ENCODE measurements around the gene RASL12. TPM values are rescaled to one million over a fixed set of nuclear protein-coding genes. Genes with fewer than 3 reads are reported as not detected.
A peak's percentile ranks its signal among the peaks of the same experiment; 100 is the strongest.

Gene RASL12
- total RNA-seq, 1 donor from 2014 or later = 20.2 TPM

DNA sequence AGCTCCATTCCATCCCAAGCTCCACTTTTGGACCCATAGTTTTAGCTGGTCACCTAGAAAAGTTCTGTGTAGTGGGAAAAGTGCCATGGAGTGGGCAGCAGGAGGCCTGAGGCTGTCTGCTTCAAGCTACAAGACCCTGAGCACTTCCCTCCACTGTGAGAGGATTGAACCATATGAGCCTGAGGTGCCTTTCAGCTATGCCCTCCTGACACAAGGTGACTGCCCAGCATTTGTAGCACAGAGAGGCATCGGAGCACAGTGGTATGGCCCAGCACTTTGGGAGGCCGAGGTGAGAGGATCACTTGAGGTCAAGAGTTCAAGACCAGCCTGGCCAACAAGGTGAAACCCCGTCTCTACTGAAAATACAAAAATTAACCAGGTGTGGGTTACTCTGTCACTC lies 4.8 kb upstream of the RASL12 start:
- Histone ChIP-seq H3K36me3 (no peaks in the 10 kb centered on the region), H3K9me3 (no peaks in the 10 kb centered on the region), H3K4me3 (no peak overlapping the region), H3K27me3 (peaks cover 4% of the 10 kb centered on the region), H3K27ac (no peak overlapping the region), H3K4me1 (peaks cover 17% of the 10 kb centered on the region)
- TF ChIP-seq, protein P1, sequence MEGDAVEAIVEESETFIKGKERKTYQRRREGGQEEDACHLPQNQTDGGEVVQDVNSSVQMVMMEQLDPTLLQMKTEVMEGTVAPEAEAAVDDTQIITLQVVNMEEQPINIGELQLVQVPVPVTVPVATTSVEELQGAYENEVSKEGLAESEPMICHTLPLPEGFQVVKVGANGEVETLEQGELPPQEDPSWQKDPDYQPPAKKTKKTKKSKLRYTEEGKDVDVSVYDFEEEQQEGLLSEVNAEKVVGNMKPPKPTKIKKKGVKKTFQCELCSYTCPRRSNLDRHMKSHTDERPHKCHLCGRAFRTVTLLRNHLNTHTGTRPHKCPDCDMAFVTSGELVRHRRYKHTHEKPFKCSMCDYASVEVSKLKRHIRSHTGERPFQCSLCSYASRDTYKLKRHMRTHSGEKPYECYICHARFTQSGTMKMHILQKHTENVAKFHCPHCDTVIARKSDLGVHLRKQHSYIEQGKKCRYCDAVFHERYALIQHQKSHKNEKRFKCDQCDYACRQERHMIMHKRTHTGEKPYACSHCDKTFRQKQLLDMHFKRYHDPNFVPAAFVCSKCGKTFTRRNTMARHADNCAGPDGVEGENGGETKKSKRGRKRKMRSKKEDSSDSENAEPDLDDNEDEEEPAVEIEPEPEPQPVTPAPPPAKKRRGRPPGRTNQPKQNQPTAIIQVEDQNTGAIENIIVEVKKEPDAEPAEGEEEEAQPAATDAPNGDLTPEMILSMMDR (IDR thresholded peaks at IDR 0.05) = no peak
- intact Hi-C loops (cut with DNase I) = no loop called here
- ATAC-seq (no peak), DNase-seq (no peak)

DNA sequence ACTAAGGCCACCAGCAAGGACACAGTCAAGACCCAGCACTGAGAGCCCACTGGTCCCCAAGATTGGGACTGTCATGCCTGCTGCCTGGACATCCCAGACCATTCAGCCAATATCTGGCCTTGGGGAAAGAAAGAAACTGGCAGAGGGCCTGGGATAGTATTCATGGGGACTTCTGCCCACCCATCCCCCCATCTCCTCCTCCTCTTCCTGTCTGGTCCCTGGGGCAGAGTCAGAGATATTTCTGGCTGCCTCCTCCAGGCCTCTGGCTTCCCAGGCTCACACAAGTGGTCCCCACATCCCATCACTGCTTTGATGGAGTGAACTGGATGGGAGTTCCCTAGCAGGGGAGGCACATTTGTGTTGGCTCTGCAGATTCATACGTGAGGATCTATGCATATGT lies 4.2 kb upstream of the RASL12 start:
- ATAC-seq (no peak), DNase-seq (no peak)
- peaks cover 17% of the 10 kb centered on the region for H3K4me1 ChIP-seq
- intact Hi-C loops (cut with DNase I) = no loop called here
- H3K4me3 ChIP-seq = no peak overlapping the region
- H3K36me3 ChIP-seq = no peaks in the 10 kb centered on the region
- H3K27me3 ChIP-seq = peaks cover 9% of the 10 kb centered on the region
- H3K27ac ChIP-seq = no peak overlapping the region
- TF ChIP-seq, protein P1 (IDR thresholded peaks at IDR 0.05) = no peak
- H3K9me3 ChIP-seq = no peaks in the 10 kb centered on the region

DNA sequence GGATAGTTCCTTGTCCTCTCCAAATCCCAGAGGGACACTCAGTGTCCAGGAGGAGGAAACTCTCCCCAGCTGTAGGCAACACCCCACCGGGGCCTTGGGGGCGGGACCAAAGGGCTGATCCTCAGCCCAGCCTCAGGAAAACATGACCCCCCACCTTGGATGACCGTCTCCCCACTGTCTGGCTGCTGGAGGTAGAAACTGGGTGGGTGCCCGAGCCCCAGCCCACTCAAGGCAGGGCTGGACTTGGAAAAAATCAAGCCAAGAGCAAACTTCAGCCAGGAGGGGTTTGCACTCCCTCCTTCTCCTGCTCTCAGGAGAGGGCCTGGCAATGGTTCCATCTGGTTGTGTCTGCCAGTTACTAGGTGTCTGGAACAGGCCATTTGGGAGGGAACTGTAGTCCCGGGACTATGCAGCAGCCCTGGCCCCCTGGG lies 3.6 kb upstream of the RASL12 start:
- TF ChIP-seq, protein P1 (IDR thresholded peaks at IDR 0.05) = no peak
- Histone ChIP-seq H3K4me1 (peaks cover 17% of the 10 kb centered on the region), H3K9me3 (no peaks in the 10 kb centered on the region), H3K36me3 (no peaks in the 10 kb centered on the region), H3K27ac (peak overlapping the region; percentile 11), H3K4me3 (no peak overlapping the region), H3K27me3 (peaks cover 15% of the 10 kb centered on the region)
- DNase-seq (no peak), ATAC-seq (peak; percentile 15)
- intact Hi-C loops (cut with DNase I) = no loop called here

DNA sequence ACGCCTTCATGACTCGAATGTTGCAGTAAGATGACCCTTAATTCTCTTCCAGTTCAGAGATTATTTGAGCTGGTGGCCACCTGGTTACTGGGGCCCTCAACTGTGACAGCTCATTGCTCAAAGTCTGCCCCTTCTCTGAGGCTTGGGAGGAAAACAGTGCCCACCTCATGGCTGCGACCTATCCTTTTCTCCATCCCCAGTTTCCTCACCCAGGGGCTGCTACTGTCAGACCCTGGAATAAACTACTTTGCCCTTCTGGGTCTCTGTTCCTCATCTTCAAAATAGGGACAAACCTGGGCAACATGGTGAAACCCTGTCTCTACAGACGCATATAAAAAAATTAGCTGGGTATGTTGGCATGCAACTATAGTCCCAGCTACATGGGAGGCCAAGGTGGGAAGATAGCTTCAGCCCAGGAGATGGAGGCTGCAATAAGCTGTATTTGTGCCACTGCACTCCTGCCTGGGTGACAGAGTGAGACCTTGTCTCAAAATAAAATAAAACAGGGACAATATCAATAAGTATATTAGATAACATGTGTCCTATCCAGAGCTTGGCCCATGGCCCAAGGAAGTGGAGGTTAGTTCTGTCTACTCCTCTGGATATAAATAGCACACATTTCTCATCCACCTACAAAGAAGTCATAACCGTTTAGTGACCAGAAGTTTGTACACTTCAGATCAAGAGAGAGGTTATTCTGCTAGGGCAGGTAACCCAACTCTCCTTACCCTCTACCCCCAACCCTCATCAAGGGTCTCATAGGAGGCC lies 2.2 kb upstream of the RASL12 start:
- H3K4me1 ChIP-seq = peaks cover 17% of the 10 kb centered on the region
- DNase-seq = no peak

DNA sequence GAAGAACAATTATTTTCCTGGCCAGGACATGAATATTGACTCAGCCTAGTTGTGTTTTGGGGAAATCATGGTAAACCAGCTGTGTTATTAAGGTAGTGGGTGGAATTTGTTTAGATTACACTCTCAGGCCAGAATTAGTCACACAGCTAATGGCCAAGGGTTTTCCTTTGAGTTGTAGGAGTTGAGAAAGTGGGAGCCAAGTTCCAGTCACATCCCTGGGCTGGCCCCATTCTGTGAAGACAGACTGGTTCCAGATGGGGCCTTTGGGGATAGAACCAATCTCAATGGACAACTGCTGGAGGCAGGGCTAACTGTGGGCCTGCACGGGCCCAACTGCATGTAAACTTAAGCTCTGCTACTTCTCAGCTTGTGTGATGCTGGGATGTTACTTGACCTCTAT lies 1.4 kb upstream of the RASL12 start:
- intact Hi-C loops (cut with DNase I) = no loop called here
- no peak for DNase-seq

More for the DNA sequence above, 2.2 kb upstream of the RASL12 start:
- Histone ChIP-seq H3K27me3 (peaks cover 19% of the 10 kb centered on the region), H3K36me3 (no peaks in the 10 kb centered on the region), H3K9me3 (no peaks in the 10 kb centered on the region), H3K27ac (peak overlapping the region; percentile 55), H3K4me3 (no peak overlapping the region)
- no peak for ATAC-seq
- TF ChIP-seq, protein P1 (IDR thresholded peaks at IDR 0.05) = no peak
- intact Hi-C loops (cut with DNase I) = no loop called here

More for the DNA sequence above, 1.4 kb upstream of the RASL12 start:
- Histone ChIP-seq H3K4me3 (no peak overlapping the region), H3K9me3 (no peaks in the 10 kb centered on the region), H3K4me1 (peaks cover 17% of the 10 kb centered on the region), H3K36me3 (no peaks in the 10 kb centered on the region), H3K27me3 (peaks cover 19% of the 10 kb centered on the region), H3K27ac (peak overlapping the region; percentile 83)
- TF ChIP-seq, protein P1 (IDR thresholded peaks at IDR 0.05) = no peak
- ATAC-seq = peak; percentile 62
